ENCODE results near the gene BMP6. TPM values are rescaled to one million over a fixed set of nuclear protein-coding genes. Genes with fewer than 3 reads are reported as not detected.
A peak's percentile ranks its signal among the peaks of the same experiment; 100 is the strongest.

Gene BMP6
- total RNA-seq, 1 experiment from 2014 or later, result 0.15 TPM

- Histone ChIP-seq H3K4me3 (ENCODE audit: low read length) (no peak overlapping the region), H3K4me1 (ENCODE audit: insufficient read depth, low read length) (peaks cover 12% of the 10 kb centered on the region), H3K27ac (ENCODE audit: low read length) (no peak overlapping the region), H3K4me2 (ENCODE audit: low read length) (no peak overlapping the region), H3K9me3 (ENCODE audit: low read length) (no peaks in the 10 kb centered on the region), H2AFZ (ENCODE audit: low read length) (no peak overlapping the region), H3K9ac (ENCODE audit: low read length) (no peak overlapping the region), H4K20me1 (ENCODE audit: low read length) (no peaks in the 10 kb centered on the region), H3K79me2 (ENCODE audit: low read length) (no peaks in the 10 kb centered on the region), H3K9me2 (replicated peaks; ENCODE audit: low read length) (no peaks in the 10 kb centered on the region), H3K36me3 (ENCODE audit: low read depth, low read length) (no peaks in the 10 kb centered on the region), H3F3A (ENCODE audit: low read length, unreplicated experiment) (no peaks in the 10 kb centered on the region), H3K27me3 (ENCODE audit: low read length) (peaks cover 23% of the 10 kb centered on the region)
- CTCF ChIA-PET, result interaction anchor here (0.6 to 0.7 kb wide), 4 partner anchors 27 to 248 kb away, joined by 3 to 11 read pairs (median 4); no protein-coding TSS in a partner anchor
- intact Hi-C loops (cut with micrococcal nuclease), result loop anchor here (1.0 to 5.0 kb wide), 5 partner anchors 51 to 338 kb away; no protein-coding TSS in a partner anchor
- ATAC-seq, result no peak
- POLR2A ChIA-PET (ENCODE audit: unreplicated experiment), result no interaction called here
- peak; percentile 66 for DNase-seq
- no TSS peak for BruUV-seq (replicated peaks)
- TF ChIP-seq EZH2phosphoT487 (IDR thresholded peaks at IDR 0.05; ENCODE audit: borderline replicate concordance, low read length) (no peak), CTCF (conservative IDR thresholded peaks at IDR 0.05; ENCODE audit: low read depth, low read length) (peak; percentile 65)
These were observed 4.2 kb upstream of the BMP6 start for GRCh38 chr6:7721649-7722048.

- Histone ChIP-seq H3K4me3 (ENCODE audit: low read length) (no peak overlapping the region), H3K27ac (ENCODE audit: low read length) (no peak overlapping the region), H3K27me3 (ENCODE audit: low read length) (peaks cover 33% of the 10 kb centered on the region), H2AFZ (ENCODE audit: low read length) (peak overlapping the region; percentile 24; the same call in 1 of the 2 replicates), H3K9ac (ENCODE audit: low read length) (no peak overlapping the region), H3K36me3 (ENCODE audit: low read depth, low read length) (no peaks in the 10 kb centered on the region), H3F3A (ENCODE audit: low read length, unreplicated experiment) (no peaks in the 10 kb centered on the region), H3K9me3 (ENCODE audit: low read length) (no peaks in the 10 kb centered on the region), H3K79me2 (ENCODE audit: low read length) (no peaks in the 10 kb centered on the region), H4K20me1 (ENCODE audit: low read length) (no peaks in the 10 kb centered on the region), H3K9me2 (replicated peaks; ENCODE audit: low read length) (no peaks in the 10 kb centered on the region), H3K4me1 (ENCODE audit: insufficient read depth, low read length) (peaks cover 15% of the 10 kb centered on the region), H3K4me2 (ENCODE audit: low read length) (no peak overlapping the region)
- CTCF ChIA-PET, result interaction anchor here (0.6 to 1.1 kb wide), 3 partner anchors 50 to 336 kb away, joined by 3 to 6 read pairs (median 3); no protein-coding TSS in a partner anchor
- ATAC-seq, result peak; percentile 19
- TF ChIP-seq CTCF (conservative IDR thresholded peaks at IDR 0.05; ENCODE audit: low read depth, low read length) (peak; percentile 76), EZH2 (IDR thresholded peaks at IDR 0.05; ENCODE audit: low read length, unreplicated experiment) (no peak)
- POLR2A ChIA-PET (ENCODE audit: unreplicated experiment), result interaction anchor here (0.6 kb wide), 1 partner anchor 283 kb away, joined by 3 read pairs; no protein-coding TSS in a partner anchor
- intact Hi-C loops (cut with micrococcal nuclease), result loop anchor here (2.0 to 5.0 kb wide), 3 partner anchors 52 to 269 kb away; no protein-coding TSS in a partner anchor
- DNase-seq, result peak; percentile 88
- BruUV-seq (replicated peaks), result no TSS peak
These were observed 2.9 kb upstream of the BMP6 start for GRCh38 chr6:7723041-7723447.

GRCh38 chr6:7723554-7723953, 2.3 kb upstream of the BMP6 start:
- TF ChIP-seq EZH2phosphoT487 (IDR thresholded peaks at IDR 0.05; ENCODE audit: borderline replicate concordance, low read length) (no peak), EZH2 (IDR thresholded peaks at IDR 0.05; ENCODE audit: low read length, unreplicated experiment) (no peak), CTCF (conservative IDR thresholded peaks at IDR 0.05; ENCODE audit: low read depth, low read length) (no peak)
- ATAC-seq, result no peak
- Histone ChIP-seq H3K9me3 (ENCODE audit: low read length) (no peaks in the 10 kb centered on the region), H3K4me2 (ENCODE audit: low read length) (no peak overlapping the region), H4K20me1 (ENCODE audit: low read length) (no peaks in the 10 kb centered on the region), H3K36me3 (ENCODE audit: low read depth, low read length) (no peaks in the 10 kb centered on the region), H3F3A (ENCODE audit: low read length, unreplicated experiment) (no peaks in the 10 kb centered on the region), H3K4me3 (ENCODE audit: low read length) (no peak overlapping the region), H2AFZ (ENCODE audit: low read length) (no peak overlapping the region), H3K4me1 (ENCODE audit: insufficient read depth, low read length) (peaks cover 20% of the 10 kb centered on the region), H3K79me2 (ENCODE audit: low read length) (no peaks in the 10 kb centered on the region), H3K27me3 (ENCODE audit: low read length) (peaks cover 38% of the 10 kb centered on the region), H3K9ac (ENCODE audit: low read length) (no peak overlapping the region), H3K9me2 (replicated peaks; ENCODE audit: low read length) (no peaks in the 10 kb centered on the region), H3K27ac (ENCODE audit: low read length) (no peak overlapping the region)
- DNase-seq, result no peak
- BruUV-seq (replicated peaks), result no TSS peak
- POLR2A ChIA-PET (ENCODE audit: unreplicated experiment), result no interaction called here
- intact Hi-C loops (cut with micrococcal nuclease), result loop anchor here (2.0 to 5.0 kb wide), 3 partner anchors 53 to 269 kb away; no protein-coding TSS in a partner anchor
- CTCF ChIA-PET, result interaction anchor here (0.6 to 1.1 kb wide), 2 partner anchors 51 to 335 kb away, joined by 3 read pairs; no protein-coding TSS in a partner anchor

Measured in PC-3 (cell line).